A673 (cell line): ENCODE data around the gene LCN15. TPM values are rescaled to one million over a fixed set of nuclear protein-coding genes. Genes with fewer than 3 reads are reported as not detected.

ENCODE experiments used
- BruUV-seq: library from RNA; stranded (reverse); fragments of 400-500 nt; replicated peaks from 2 replicates; lab custom pipeline; 2021; lab: Mats Ljungman, UMichigan
- CTCF ChIA-PET: fragments of 300-600 bp; sonication (Branson Sonifier 250); formaldehyde crosslinking; loops from one replicate; lab custom pipeline; 2022; ENCODE audit warnings: antibody characterized with exemption; lab: Charles Lee
- POLR2A ChIA-PET: fragments of 300-600 bp; sonication (Branson Sonifier 250); formaldehyde crosslinking; loops from one replicate; lab custom pipeline; 2022; ENCODE audit warnings: antibody characterized with exemption; ENCODE audit not compliant: low non-redundant PET; lab: Charles Lee
- DNase-seq: peaks from one replicate; pipeline ENCODE4 v3.0.0-alpha.2; 2015; ENCODE audit warnings: low spot score
- H3K27ac ChIP-seq: fragments of 200-600 bp; sonication (generic); 2 replicates; pipeline ENCODE4 v1.5.1; 2016; ENCODE audit warnings: mixed run types, low read depth, mild to moderate bottlenecking, mixed read lengths, antibody characterized with exemption, low read length; ENCODE audit not compliant: poor library complexity, severe bottlenecking
- H3K27me3 ChIP-seq: fragments of 200-600 bp; sonication (generic); replicated peaks from 2 replicates; pipeline ENCODE4 v1.6.1; 2017; ENCODE audit warnings: mixed run types, low read depth, mild to moderate bottlenecking, mixed read lengths, antibody characterized with exemption, low read length; ENCODE audit not compliant: insufficient read depth, poor library complexity
- H3K36me3 ChIP-seq: fragments of 200-600 bp; sonication (generic); 2 replicates; pipeline ENCODE4 v1.6.1; 2016; ENCODE audit warnings: mixed run types, mild to moderate bottlenecking, mixed read lengths, antibody characterized with exemption, low read length; ENCODE audit not compliant: insufficient read depth, poor library complexity, severe bottlenecking
- H3K4me1 ChIP-seq: fragments of 200-600 bp; sonication (generic); 2 replicates; pipeline ENCODE4 v1.6.1; 2017; ENCODE audit warnings: mixed run types, mild to moderate bottlenecking, mixed read lengths, antibody characterized with exemption, low read length; ENCODE audit not compliant: insufficient read depth, poor library complexity, severe bottlenecking
- H3K4me3 ChIP-seq: fragments of 200-600 bp; sonication (generic); 2 replicates; pipeline ENCODE4 v1.5.1; 2016; ENCODE audit warnings: low read depth, mixed run types, mild to moderate bottlenecking, mixed read lengths, low read length; ENCODE audit not compliant: poor library complexity, severe bottlenecking
- H3K9me3 ChIP-seq: fragments of 200-600 bp; sonication (generic); 2 replicates; pipeline ENCODE4 v1.6.1; 2016; ENCODE audit warnings: mixed run types, low read depth, mild to moderate bottlenecking, mixed read lengths, antibody characterized with exemption, low read length; ENCODE audit not compliant: poor library complexity, severe bottlenecking
- CTCF ChIP-seq: fragments of 300-800, 200-600 bp; sonication (generic); conservative IDR thresholded peaks from 2 replicates; pipeline ENCODE4 v1.5.1; 2017; ENCODE audit warnings: low read depth, mild to moderate bottlenecking, antibody characterized with exemption, low read length, moderate library complexity, mixed read lengths
- EZH2 ChIP-seq: fragments of 200-600 bp; sonication (generic); IDR thresholded peaks from 2 replicates; pipeline ENCODE4 v1.6.1; 2017; ENCODE audit warnings: borderline replicate concordance, low read depth, mild to moderate bottlenecking, mixed read lengths, antibody characterized with exemption, low read length; ENCODE audit not compliant: poor library complexity, severe bottlenecking
- intact Hi-C: fragments of 100-400 bp; cut with micrococcal nuclease; formaldehyde crosslinking; loops from one replicate; pipeline ENCODE4 v1.10.0; 2022; ENCODE audit not compliant: unreplicated experiment
- total RNA-seq: library from RNA; stranded (reverse); gene quantifications from 2 replicates; pipeline ENCODE4 v1.2.3, GENCODE V29; 2021

Gene LCN15
- total RNA-seq, 1 experiment from 2014 or later, result not detected

- no peaks in the 10 kb centered on the region for H3K27me3 ChIP-seq
- TF ChIP-seq CTCF (no peak), EZH2 (no peak)
- no TSS peak for BruUV-seq
- H3K9me3 ChIP-seq, result peaks cover under 1% of the 10 kb centered on the region
- H3K4me3 ChIP-seq, result no peak overlapping the region
- ChIA-PET POLR2A (no interaction called here), CTCF (no interaction called here)
- no peak for DNase-seq
- peaks cover 10% of the 10 kb centered on the region for H3K4me1 ChIP-seq
- H3K27ac ChIP-seq, result no peak overlapping the region
- intact Hi-C loops, result no loop called here
- H3K36me3 ChIP-seq, result no peaks in the 10 kb centered on the region
Measured at GRCh38 chr9:136746155-136746490, 18.2 kb downstream of the LCN15 start.

- intact Hi-C loops, result no loop called here
- Histone ChIP-seq H3K4me1 (peaks cover 13% of the 10 kb centered on the region), H3K27ac (no peak overlapping the region), H3K9me3 (no peaks in the 10 kb centered on the region), H3K36me3 (no peaks in the 10 kb centered on the region), H3K4me3 (no peak overlapping the region), H3K27me3 (no peaks in the 10 kb centered on the region)
- DNase-seq, result no peak
- ChIA-PET POLR2A (no interaction called here), CTCF (no interaction called here)
- BruUV-seq, result no TSS peak
- TF ChIP-seq CTCF (no peak), EZH2 (no peak)
Measured at GRCh38 chr9:136745389-136746154, 18.7 kb downstream of the LCN15 start.

- Histone ChIP-seq H3K9me3 (no peaks in the 10 kb centered on the region), H3K4me1 (peaks cover 13% of the 10 kb centered on the region), H3K27ac (no peak overlapping the region), H3K36me3 (no peaks in the 10 kb centered on the region), H3K27me3 (no peaks in the 10 kb centered on the region), H3K4me3 (no peak overlapping the region)
- ChIA-PET CTCF (no interaction called here), POLR2A (no interaction called here)
- BruUV-seq, result no TSS peak
- DNase-seq, result no peak
- TF ChIP-seq CTCF, result no peak
- TF ChIP-seq EZH2, result no peak
- intact Hi-C loops, result no loop called here
Measured at GRCh38 chr9:136744773-136745172, 19.5 kb downstream of the LCN15 start.
